Activated CD8-positive, alpha-beta memory T cell treated with anti-CD3 and anti-CD28 coated beads, Interleukin-2, amount 50 U/mL, for 48 hours (primary cell): Measurements from ENCODE around the gene MARK4.

Experiments used
- DNase-seq: peaks from one replicate; pipeline ENCODE4 v3.0.0-alpha.2; 2020

Gene MARK4

DNA sequence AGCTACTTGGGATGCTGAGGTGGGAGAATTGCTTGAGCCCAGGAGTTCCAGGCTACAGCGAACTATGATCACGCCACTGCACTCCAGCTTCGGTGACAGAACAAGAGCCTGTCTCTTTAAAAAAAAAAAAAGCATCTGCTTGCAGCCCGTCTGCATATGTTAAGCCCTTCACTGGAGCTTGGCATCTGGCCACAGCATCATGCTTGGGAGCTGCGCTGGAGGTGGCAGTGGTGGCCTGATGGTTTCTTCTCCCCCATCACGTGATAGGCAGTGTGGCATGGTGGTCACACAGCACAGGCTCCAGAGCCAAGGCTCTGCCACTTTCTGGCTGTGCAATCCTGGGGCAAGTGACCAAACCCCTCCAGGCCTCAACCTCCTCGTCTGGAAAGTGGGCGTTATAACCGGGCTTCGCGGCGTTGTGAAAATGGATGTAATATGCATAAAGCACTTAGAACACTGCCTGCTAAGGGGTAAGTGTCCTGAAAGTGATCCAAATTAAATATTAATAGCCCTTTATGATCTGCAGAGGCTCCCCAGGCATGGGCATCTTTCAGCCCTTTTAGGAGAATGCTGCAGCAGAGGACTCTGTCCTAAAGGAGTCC, 24.4 kb downstream of the MARK4 start:
- DNase-seq = no peak

DNA sequence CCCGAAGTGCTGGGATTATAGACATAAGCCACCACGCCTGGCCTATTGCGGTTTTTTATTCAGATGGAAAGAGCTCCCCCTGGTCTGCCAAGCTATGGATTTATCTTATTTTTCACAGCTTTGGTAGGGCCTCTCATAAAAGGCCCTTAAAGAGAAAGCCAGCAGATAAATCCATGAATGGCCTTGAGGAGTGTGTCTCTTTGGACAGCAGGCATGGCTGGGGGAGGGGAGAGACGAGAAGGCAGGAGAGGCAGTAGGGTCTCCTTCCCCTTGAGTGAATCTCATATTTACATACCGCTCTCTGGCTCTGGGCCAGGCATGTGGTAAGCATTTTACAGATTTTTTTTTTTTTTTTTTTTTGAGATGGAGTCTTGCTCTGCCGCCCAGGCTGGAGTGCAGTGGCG, 25.2 kb downstream of the MARK4 start:
- no peak for DNase-seq

DNA sequence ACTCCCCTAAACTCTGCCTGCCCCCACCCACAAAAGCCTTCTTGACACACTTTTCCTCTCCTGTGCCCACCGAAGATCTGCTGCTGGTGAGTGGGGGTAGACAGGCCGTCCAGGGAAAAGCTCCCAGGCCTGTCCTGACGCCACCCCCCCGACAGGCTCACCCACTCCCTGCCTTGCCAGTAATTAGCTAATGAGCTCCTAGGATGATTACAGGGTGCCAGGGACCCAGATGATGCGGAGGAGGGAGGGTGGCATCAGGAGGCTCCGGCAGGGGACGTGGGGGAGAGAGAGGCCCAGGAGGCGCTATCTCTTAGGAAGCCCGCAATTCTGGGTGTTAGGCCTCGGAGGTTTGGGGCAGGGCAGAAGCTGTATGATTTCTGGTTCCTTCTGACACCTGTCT, 27.0 kb downstream of the MARK4 start:
- no peak for DNase-seq

DNA sequence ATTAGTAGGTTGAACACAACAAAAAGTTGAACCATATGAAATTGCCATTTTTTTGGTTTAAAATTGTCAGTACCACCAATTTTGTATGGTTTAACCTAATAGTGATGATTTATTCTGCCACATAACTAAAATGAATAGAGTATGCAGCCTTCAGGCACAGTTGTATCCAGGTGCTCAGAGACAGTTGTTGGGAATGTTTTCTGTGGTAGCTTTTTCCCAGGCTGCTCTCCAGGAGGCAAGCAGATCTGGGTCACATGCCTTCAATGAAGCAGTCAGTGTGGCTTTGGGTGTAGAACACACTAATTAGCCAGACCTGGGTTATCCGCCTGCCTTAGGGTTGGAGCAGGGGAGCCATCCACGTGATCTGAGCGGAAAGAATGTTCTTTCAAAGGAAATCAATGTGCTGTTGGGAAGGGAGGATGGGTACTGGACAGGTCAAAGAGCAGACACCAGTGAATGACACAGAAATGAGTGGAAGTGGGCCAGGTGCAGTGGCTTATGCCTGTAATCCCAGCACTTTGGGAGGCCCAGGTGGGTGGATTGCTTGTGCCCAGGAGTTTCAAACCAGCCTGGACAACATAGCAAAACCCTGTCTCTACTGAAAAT, 28.6 kb downstream of the MARK4 start:
- DNase-seq = no peak

DNA sequence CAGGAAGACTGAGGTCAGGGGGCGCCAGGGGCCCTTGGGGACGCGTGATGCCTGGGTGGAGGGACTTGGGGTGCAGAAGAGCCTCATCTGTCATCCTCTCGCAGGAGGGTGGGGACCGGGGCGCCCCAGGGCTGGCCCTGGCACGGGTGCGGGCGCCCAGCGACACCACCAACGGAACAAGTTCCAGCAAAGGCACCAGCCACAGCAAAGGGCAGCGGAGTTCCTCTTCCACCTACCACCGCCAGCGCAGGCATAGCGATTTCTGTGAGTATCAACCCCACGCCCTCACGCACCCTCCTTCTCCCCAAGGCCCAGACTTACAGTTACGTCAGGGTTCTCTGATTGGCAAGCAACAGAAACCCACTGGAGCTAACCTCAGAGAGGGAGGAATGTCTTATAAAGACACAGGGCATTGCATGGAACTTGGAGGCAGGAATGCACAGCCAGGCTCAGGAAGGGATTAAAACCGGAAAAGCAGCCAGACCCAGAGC, 29.4 kb downstream of the MARK4 start:
- no peak for DNase-seq

DNA sequence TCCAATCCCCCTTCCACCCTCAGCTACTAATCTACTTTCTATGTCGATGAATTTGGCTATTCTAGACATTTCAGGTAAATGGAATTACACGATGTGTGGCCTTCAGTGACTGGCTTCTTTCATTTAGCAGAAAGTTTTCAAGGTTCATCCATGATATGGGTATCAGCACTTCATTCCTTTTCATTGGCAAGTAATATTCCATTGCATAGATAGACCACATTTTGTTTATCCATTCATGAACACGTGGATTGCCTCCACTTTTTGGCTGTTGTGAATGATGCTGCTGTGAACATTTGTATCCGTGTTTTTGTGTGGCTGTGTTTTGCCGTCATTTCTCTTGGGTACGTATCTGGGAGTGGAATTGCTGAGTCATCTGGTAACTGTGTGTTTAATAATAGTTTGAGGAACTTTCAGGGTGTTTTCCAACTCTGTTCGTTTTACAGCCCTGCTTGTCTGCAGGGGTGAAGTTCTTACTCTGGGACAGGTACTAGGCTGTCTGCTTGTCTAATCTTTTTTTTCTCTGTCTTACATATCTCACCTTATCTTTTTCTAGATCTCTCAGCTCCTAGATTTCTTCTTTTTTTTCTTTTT, 32.5 kb downstream of the MARK4 start:
- no peak for DNase-seq

DNA sequence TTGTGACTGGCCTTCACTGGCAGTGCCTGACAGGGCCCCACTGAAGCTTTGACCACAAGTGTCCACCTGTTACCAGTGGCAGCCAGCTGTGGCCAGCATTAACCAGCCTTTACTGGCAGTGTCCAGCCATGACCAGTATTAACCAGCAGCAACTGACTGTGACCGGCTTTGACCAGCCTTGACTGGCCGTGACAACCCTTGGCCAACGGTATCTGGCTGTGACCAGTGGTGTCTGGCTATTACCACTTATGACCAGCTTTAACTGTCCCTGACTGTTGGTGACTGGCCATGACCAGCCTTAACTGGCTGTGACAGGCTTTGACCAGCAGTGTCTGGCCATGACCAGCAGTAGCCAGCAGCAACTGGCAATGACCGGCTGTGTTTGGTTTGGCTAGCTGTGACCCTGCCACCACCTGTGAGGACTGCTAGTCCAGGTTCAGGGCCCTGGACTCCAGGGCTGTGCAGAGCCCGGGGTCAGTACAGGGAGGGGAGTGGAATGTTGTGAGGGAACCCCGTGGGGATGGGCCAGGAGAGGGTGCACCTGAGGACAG, 39.4 kb downstream of the MARK4 start:
- no peak for DNase-seq

DNA sequence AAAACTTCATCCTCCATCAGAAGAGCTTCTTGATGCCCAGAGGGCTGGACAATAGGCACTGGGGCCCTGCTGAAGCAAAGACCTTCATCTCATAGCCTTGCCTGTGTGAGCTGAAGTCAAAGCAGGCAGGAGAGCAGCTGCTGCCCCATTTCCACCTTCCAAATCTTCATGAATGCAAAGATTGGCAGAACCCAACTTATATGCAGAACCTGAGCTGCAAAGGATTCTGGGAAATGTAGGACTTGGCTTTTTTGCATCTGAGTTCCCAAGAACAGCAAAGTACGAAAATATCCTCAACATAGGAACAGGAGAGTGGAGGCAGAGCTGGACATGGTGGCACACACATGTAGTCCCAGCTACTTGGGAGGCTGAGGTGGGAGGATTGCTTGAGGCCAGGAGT, 40.8 kb downstream of the MARK4 start:
- no peak for DNase-seq

DNA sequence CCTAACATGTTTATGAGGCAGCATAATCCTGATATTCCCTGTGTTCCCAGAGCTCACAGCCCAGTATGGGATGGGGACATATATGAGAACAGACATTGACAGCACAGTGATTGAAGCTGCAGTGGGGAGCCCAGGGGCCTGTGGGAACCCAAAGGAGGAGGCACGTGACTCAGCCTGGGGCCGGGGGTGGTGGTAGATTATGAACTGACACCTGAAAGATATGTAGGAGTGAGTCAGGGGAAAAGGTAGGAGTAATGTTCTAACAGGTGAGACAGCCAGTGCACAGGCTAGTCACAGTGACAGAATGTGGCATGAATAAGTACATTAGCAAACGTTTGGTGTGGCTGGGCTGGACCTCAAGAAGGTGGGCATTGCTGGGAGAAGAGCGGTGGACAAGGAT, 42.6 kb downstream of the MARK4 start:
- DNase-seq = peak; percentile 60

DNA sequence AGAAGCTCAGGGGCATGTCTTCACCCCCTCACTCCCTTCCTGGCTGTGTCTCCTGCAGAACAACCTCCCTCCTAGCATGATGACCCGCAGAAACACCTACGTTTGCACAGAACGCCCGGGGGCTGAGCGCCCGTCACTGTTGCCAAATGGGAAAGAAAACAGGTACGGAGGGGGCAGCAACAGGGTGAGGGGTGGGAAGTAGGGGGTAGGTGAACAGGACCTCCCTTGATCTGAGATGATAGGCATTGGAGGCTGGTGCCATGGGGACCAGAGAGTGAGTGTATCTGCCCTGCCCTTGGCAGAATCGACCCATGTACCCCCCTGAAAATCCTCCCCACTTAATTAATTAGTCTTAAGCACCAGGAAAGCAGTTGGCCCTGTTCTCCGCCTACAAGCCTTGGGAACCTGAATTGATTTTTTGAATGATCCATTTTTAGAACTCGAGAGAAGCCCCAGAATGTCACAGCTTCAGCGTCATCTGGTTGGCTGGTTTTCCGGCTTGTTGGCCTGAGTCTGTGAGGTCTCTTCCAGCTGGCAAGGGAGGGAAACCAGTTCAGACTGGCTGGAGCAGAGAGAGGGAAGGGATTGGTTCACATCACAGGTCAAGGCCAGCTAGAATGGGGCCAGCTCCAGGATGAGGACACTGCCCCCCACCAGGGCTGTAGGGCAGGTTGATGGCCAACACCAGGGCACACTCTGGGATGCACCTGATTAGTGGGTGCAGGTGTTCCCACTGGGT, 43.4 kb downstream of the MARK4 start:
- no peak for DNase-seq

DNA sequence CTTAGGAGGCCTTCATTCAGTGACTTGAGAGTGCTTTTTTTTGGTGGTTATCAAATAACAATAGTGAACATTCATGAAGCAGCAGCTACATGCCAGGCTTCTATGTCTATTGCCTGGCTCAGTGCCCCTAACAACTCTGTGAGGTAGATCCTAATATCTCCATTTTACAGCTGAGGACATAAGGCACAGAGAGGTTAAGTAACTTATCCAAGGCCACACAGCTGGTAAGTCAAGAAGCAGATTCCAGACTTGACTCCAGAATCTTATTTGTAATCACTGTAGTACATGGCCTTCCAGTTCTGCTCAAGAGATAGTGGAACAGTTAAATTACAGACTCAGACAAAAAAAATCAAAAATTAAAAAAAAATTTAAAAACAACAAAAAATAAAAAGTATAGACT, 44.8 kb downstream of the MARK4 start:
- no peak for DNase-seq

DNA sequence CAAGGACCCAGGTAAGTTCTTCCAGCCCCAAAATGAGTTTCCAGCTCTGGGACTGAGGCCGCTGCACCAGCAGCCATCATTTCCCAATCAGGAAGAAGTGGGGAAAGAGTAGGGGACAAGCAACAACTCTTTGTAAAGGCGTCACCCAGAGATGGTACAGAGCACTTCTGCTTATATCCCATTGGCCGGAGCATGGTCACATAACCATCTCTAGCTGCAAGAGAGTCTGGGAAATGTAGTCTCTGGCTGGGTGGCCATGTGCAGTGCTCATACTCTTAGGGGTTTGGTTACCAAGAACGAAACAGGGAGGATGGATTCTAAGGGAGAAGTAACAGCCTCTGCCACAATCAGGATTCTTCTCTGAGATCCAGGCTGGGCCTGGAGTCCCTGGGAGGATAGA, 45.3 kb downstream of the MARK4 start:
- no peak for DNase-seq

DNA sequence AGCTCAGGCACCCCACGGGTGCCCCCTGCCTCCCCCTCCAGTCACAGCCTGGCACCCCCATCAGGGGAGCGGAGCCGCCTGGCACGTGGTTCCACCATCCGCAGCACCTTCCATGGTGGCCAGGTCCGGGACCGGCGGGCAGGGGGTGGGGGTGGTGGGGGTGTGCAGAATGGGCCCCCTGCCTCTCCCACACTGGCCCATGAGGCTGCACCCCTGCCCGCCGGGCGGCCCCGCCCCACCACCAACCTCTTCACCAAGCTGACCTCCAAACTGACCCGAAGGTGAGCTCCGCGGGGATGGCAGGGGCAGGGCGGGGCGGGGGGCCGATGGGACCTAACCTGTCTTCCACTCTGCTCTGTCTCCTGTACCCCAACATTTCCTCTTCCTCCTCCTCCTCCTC, 46.6 kb downstream of the MARK4 start:
- DNase-seq = no peak

DNA sequence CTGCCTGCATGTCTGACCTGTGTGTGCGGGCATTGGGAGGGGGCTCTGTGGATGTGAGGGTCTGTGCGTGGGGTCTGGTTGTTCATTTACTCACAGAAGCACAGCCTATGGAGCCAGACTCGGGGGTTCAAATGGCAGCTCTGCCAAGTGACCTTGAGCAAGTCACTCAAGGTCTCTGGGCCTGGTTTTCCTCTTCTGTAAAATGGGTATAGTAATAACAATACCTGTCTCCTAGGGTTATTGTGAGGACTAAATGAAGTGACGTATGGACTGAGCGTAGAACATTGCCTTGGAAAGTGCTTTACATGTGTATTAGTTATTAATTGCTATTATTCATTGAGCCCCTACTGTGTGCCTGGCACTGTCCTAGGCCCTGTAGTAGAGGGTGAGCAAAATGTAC, 47.2 kb downstream of the MARK4 start:
- DNase-seq = no peak

DNA sequence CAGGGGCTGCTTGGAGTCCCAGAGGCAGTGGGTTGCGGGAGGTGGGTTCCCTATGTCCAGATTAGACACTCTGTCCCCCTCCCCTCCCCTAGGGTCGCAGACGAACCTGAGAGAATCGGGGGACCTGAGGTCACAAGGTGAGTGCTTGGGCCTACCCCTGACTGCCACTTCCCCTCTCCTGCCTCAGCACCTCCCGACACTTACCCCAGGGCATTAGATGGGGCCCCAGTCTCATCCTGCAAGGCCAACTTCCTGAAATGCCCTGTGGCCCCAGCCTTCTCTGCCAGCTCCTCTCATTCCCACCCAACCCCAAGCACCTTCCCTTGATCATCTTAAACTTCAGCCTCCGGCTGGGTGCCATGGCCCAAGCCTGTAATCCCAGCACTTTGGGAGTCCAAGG, 48.6 kb downstream of the MARK4 start:
- no peak for DNase-seq

DNA sequence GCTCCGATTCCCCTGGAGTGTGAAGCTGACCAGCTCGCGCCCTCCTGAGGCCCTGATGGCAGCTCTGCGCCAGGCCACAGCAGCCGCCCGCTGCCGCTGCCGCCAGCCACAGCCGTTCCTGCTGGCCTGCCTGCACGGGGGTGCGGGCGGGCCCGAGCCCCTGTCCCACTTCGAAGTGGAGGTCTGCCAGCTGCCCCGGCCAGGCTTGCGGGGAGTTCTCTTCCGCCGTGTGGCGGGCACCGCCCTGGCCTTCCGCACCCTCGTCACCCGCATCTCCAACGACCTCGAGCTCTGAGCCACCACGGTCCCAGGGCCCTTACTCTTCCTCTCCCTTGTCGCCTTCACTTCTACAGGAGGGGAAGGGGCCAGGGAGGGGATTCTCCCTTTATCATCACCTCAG, 51.3 kb downstream of the MARK4 start:
- DNase-seq = no peak

DNA sequence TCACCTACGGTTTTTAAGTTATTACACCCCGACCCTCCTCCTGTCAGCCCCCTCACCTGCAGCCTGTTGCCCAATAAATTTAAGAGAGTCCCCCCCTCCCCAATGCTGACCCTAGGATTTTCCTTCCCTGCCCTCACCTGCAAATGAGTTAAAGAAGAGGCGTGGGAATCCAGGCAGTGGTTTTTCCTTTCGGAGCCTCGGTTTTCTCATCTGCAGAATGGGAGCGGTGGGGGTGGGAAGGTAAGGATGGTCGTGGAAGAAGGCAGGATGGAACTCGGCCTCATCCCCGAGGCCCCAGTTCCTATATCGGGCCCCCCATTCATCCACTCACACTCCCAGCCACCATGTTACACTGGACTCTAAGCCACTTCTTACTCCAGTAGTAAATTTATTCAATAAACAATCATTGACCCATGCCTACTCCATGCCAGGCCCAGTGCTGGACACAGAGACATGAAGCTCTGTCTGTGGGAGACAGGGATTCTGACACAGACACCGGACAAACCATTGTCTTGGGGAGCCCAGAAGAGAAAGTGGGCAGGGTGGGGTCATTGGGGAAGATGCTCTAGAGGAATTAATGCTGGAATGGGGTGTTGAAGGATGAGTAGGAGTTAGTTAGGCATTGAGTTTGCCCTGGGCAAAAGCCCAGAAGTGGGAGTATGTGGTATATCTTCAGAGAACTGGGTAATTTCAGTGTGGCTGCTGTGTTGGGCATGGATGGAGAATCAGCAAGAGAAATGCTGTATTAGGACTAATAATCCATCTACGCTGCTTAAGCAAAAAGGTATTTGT, 52.4 kb downstream of the MARK4 start:
- no peak for DNase-seq

DNA sequence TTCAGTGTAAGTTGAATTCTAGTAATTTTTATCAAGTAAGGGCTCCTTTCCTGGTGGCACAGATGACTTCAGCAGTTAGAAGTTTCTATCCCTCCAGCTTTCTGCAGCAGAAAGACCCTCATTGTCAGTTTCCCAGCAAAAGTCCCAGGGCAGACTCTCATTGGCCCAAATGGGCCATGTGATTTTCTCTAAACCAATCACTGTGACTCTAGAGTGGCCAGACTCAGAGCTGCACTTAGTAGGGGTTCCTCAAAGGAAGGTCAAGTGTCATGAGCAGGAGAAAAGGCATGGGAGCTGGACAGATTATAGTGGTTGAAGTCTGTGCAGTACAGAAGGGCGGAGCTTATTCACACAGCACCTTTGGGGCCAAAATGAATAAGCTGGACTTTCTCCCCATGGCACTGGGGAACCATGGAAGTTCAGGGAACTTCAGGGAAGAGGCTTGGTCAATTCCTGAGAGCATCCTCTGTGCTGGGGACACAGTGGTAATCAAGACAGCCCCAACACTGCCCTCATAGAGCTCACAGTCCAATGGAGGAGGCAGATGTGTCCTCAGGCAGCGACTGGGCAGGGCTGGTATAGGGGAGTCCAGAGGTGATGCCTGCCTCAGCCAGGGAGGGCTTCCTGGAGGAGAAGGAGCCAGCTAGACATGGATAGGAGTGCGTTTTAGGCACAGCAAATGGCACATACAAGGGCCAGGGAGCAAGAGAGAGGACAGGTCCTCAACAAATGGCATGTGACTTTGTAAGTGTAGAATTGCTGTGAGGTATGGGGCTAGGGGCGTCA, 53.3 kb downstream of the MARK4 start:
- no peak for DNase-seq

DNA sequence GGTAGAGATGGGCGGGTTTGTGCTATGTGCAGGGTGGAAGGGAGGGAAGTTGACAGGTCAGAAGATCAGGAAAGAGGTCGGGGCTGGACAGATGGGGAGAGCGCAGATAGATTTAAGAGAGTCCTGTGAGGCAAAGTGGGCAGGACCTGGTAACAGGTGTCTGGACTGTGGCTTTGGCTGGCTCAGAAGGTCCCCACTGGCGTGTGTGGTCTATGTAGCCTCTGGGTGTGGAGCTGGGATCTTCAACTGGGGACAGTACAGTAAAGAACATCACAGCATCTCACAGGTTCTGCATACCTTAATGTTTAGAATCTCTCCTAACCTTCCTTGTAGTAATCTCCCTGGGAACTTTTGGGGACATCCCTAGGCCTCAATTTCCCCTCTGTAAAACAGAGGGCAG, 53.9 kb downstream of the MARK4 start:
- DNase-seq = no peak

DNA sequence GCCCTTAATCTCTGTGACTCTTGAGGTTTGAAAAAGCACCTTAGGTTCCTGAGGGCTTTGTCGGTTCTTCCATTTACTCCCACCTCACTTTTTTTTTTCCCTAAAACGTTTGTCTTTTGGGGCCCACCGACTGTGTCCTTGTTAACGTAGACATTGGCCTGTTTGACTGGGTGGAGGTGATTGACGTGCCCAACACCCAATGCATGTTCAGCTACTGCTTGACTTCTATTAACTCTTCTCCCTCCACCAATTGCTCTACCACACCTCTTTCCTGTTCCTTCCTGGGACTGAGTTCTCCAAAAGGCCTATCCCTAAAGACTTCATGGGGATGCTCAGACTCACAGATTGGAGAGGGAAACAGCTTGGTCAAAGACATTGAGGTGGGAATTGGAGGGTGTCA, 54.4 kb downstream of the MARK4 start:
- no peak for DNase-seq

DNA sequence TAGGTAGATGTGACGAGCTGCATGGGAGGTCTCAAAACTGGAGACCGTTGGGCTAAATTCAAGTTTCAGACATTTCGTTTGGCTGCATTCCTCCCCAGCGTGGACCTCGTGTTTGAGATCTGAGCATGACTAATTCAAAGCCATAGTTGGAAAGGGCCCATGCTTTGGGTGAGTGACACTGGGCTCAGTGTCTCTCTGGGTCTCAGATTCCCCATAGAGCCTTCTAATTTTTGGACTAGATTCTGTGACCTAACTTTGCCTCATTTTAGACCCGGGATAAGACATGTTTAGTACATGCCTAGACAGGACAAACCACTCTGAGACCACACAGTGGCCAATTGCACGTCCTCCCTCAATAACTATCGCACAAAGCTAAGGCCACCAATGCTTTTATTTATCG, 55.0 kb downstream of the MARK4 start:
- no peak for DNase-seq

DNA sequence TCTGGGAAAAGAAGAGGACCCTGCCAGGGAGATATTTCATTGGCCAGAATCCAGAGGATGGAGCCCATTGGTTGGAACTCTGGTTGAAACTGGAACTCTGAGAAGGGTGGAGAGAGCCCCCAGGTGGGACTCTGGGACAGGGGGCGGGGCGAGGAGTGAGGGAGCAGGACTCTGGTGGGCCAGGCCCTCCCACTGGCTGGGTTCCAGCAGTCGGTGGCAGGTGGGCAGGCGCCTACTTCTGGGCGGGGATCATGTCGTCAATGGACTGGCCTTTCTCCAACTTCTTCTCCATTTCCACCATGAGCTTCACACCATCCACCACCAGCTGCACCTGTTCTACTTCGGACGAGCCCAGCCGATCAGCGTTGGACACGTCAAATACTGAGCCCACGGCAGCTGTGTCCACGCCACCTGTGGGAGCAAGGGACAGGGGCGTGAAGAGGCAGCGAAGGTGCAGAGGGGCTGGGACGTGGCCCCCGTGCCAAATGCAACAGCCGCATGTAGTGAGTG, 55.5 kb downstream of the MARK4 start:
- DNase-seq = no peak
